OCI-LY3 (cell line): ENCODE results near the gene C19orf53.

Experiments used
- CTCF ChIP-seq: fragments of 200-600, 300-600 bp; sonication (generic); IDR thresholded peaks from 2 replicates; pipeline ENCODE4 v1.5.1; 2014; ENCODE audit warnings: antibody characterized with exemption, low read length, low read depth
- EZH2phosphoT487 ChIP-seq: fragments of 200-600 bp; shearing (Covaris generic); IDR thresholded peaks from 2 replicates; pipeline ENCODE4 v1.6.1; 2018; ENCODE audit warnings: antibody characterized with exemption, mixed run types, low read depth

- TF ChIP-seq EZH2phosphoT487 (no peak), CTCF (no peak)
Observed at GRCh38 chr19:13748169-13748828, 26.0 kb upstream of the C19orf53 start.
